H1 (cell line): ENCODE results near the gene CBX4. TPM values are rescaled to one million over a fixed set of nuclear protein-coding genes. Genes with fewer than 3 reads are reported as not detected.

Experiments used
- CTCF ChIA-PET: fragments of 300-600 bp; sonication (Branson Sonifier 250); formaldehyde crosslinking; loops from one replicate; lab custom pipeline; 2021; ENCODE audit not compliant: partially characterized antibody; lab: Charles Lee
- POLR2A ChIA-PET: fragments of 300-600 bp; sonication (Branson Sonifier 250); formaldehyde crosslinking; loops from one replicate; lab custom pipeline; 2021; ENCODE audit warnings: inconsistent platforms; ENCODE audit not compliant: partially characterized antibody; lab: Charles Lee
- DNase-seq, 2 experiments: peaks; one replicate each; pipeline versions ENCODE4 v3.0.0 to v3.0.0-alpha.2; 2010 to 2022; ENCODE audit warnings: low spot score in 2 of 2, low read depth in 1 of 2, mixed read lengths in 1 of 2
- FAIRE-seq: peaks from 2 replicates; lab custom pipeline; 2011; peaks lifted over from hg19 to GRCh38; lab: Jason Lieb, UNC
- H2AFZ ChIP-seq: 2 replicates; pipeline ENCODE4 v1.8.1; 2012; ENCODE audit warnings: low read length, inconsistent platforms
- H2AK5ac ChIP-seq: 2 replicates; pipeline ENCODE4 v1.6.1; 2013; ENCODE audit warnings: low read depth, low read length
- H2BK120ac ChIP-seq: replicated peaks from 2 replicates; pipeline ENCODE3; 2013; ENCODE audit warnings: low read depth, low read length, inconsistent platforms
- H2BK12ac ChIP-seq: 2 replicates; pipeline ENCODE4 v1.6.1; 2013; ENCODE audit warnings: low read depth, low read length
- H2BK15ac ChIP-seq: 2 replicates; pipeline ENCODE4 v1.6.1; 2013; ENCODE audit warnings: low read length
- H2BK20ac ChIP-seq: 2 replicates; pipeline ENCODE4 v1.6.1; 2013; ENCODE audit warnings: low read length
- H2BK5ac ChIP-seq: 2 replicates; pipeline ENCODE4 v1.6.1; 2013; ENCODE audit warnings: low read depth, low read length
- H3K14ac ChIP-seq: 2 replicates; pipeline ENCODE4 v1.6.1; 2013; ENCODE audit warnings: inconsistent platforms; ENCODE audit not compliant: insufficient read length
- H3K18ac ChIP-seq: 2 replicates; pipeline ENCODE4 v1.6.1; 2013; ENCODE audit warnings: low read length; ENCODE audit errors: extremely low read depth
- H3K23ac ChIP-seq: 2 replicates; pipeline ENCODE4 v1.6.1; 2013; ENCODE audit warnings: inconsistent platforms; ENCODE audit not compliant: insufficient read length
- H3K23me2 ChIP-seq: 2 replicates; pipeline ENCODE4 v1.6.1; 2013; ENCODE audit warnings: low read depth, low read length
- H3K27ac ChIP-seq: 2 replicates; pipeline ENCODE4 v1.6.1; 2011; ENCODE audit warnings: low read depth, low read length, inconsistent platforms
- H3K27me3 ChIP-seq, 4 experiments: replicated peaks in 1 of 4; 1 replicate in 1 of 4; 2 replicates in 3 of 4; pipeline versions ENCODE4 v1.6.1 to v1.8.1; 2011 to 2013; ENCODE audit warnings: low read length in 3 of 4, mild to moderate bottlenecking in 3 of 4, inconsistent platforms in 2 of 4, mixed read lengths in 2 of 4, moderate library complexity in 1 of 4; ENCODE audit not compliant: control insufficient read depth in 3 of 4, insufficient read depth in 3 of 4; ENCODE audit errors: extremely low read depth in 1 of 4
- H3K36me3 ChIP-seq, 4 experiments: 2 replicates each; pipeline versions ENCODE4 v1.6.1 to v1.8.1; 2011 to 2013; ENCODE audit warnings: mild to moderate bottlenecking in 4 of 4, low read length in 3 of 4, moderate library complexity in 2 of 4, control low read depth in 1 of 4, inconsistent platforms in 1 of 4; ENCODE audit not compliant: insufficient read depth in 4 of 4, control insufficient read depth in 2 of 4
- H3K4ac ChIP-seq: replicated peaks from 2 replicates; pipeline ENCODE3; 2013; ENCODE audit warnings: low read length, low read depth, mixed read lengths, inconsistent platforms; ENCODE audit not compliant: insufficient read length
- H3K4me1 ChIP-seq, 4 experiments: replicated peaks in 1 of 4; 1 replicate in 1 of 4; 2 replicates in 3 of 4; pipeline versions ENCODE4 v1.6.1 to v1.8.1; 2011 to 2013; ENCODE audit warnings: low read length in 3 of 4, inconsistent platforms in 2 of 4, mixed read lengths in 1 of 4; ENCODE audit not compliant: insufficient read depth in 4 of 4, control insufficient read depth in 3 of 4
- H3K4me2 ChIP-seq, 2 experiments: 2 replicates each; pipeline versions ENCODE4 v1.6.1 to v1.8.1; 2011 to 2013; ENCODE audit warnings: low read depth in 2 of 2, low read length in 2 of 2, control low read depth in 1 of 2, inconsistent platforms in 1 of 2, mild to moderate bottlenecking in 1 of 2; ENCODE audit not compliant: insufficient read depth in 1 of 2
- H3K4me3 ChIP-seq, 4 experiments: fragments of 200-600, 300-600 bp in 1 of 4; sonication (generic), shearing (Covaris generic), sonication (Bioruptor Twin) in 1 of 4; 2 replicates each; pipeline versions ENCODE4 v1.5.1 to v1.8.1; 2011 to 2016; ENCODE audit warnings: low read length in 4 of 4, low read depth in 3 of 4, control low read depth in 2 of 4, inconsistent platforms in 2 of 4, mild to moderate bottlenecking in 2 of 4, mixed read lengths in 1 of 4, moderate library complexity in 1 of 4; ENCODE audit not compliant: insufficient read depth in 2 of 4; ENCODE audit errors: extremely low read depth in 1 of 4
- H3K56ac ChIP-seq: replicated peaks from 2 replicates; pipeline ENCODE3; 2013; ENCODE audit warnings: low read depth, mild to moderate bottlenecking, mixed read lengths, low read length, inconsistent platforms; ENCODE audit not compliant: insufficient read length
- H3K79me1 ChIP-seq: 2 replicates; pipeline ENCODE4 v1.6.1; 2013; ENCODE audit warnings: low read depth, low read length, control low read depth
- H3K79me2 ChIP-seq, 2 experiments: 2 replicates each; pipeline versions ENCODE4 v1.6.1 to v1.8.1; 2012 to 2013; ENCODE audit warnings: low read length in 2 of 2, mild to moderate bottlenecking in 2 of 2, inconsistent platforms in 1 of 2; ENCODE audit not compliant: insufficient read depth in 2 of 2, control insufficient read depth in 1 of 2
- H3K9ac ChIP-seq, 4 experiments: replicated peaks in 1 of 4; 1 replicate in 1 of 4; 2 replicates in 3 of 4; pipeline versions ENCODE4 v1.6.1 to v1.8.1; 2011 to 2013; ENCODE audit warnings: low read depth in 3 of 4, low read length in 3 of 4, control low read depth in 2 of 4, mild to moderate bottlenecking in 2 of 4, moderate library complexity in 2 of 4, inconsistent platforms in 1 of 4; ENCODE audit errors: extremely low read depth in 1 of 4
- H3K9me3 ChIP-seq, 2 experiments: 2 replicates each; pipeline versions ENCODE4 v1.6.1 to v1.8.1; 2012 to 2013; ENCODE audit warnings: mild to moderate bottlenecking in 2 of 2, moderate library complexity in 2 of 2, control low read depth in 1 of 2, inconsistent platforms in 1 of 2, low read depth in 1 of 2, low read length in 1 of 2, mixed read lengths in 1 of 2; ENCODE audit not compliant: insufficient read depth in 2 of 2
- H4K20me1 ChIP-seq, 2 experiments: replicated peaks in 1 of 2; 2 replicates each; pipeline versions ENCODE3 to v1.8.1; 2011 to 2013; ENCODE audit warnings: inconsistent platforms in 2 of 2, low read length in 2 of 2, mild to moderate bottlenecking in 1 of 2; ENCODE audit not compliant: insufficient read depth in 2 of 2, control insufficient read depth in 1 of 2
- H4K5ac ChIP-seq: 2 replicates; pipeline ENCODE4 v1.6.1; 2013; ENCODE audit warnings: low read length, low read depth, mixed read lengths, inconsistent platforms; ENCODE audit not compliant: insufficient read length
- H4K8ac ChIP-seq: 2 replicates; pipeline ENCODE4 v1.8.0; 2013; ENCODE audit warnings: mild to moderate bottlenecking, moderate library complexity, low read length, inconsistent platforms; ENCODE audit not compliant: insufficient read depth; ENCODE audit errors: extremely low read depth
- H4K91ac ChIP-seq: replicated peaks from 2 replicates; pipeline ENCODE3; 2013; ENCODE audit warnings: low read length, mixed read lengths, inconsistent platforms; ENCODE audit not compliant: insufficient read length
- CHD1 ChIP-seq: IDR thresholded peaks from 2 replicates; pipeline ENCODE4 v1.6.1; 2012; ENCODE audit warnings: low read depth, low read length, improper control_type of control experiment
- EZH2 ChIP-seq: fragments of 200-600 bp; sonication (generic); IDR thresholded peaks from 2 replicates; pipeline ENCODE4 v1.7.1; 2012; ENCODE audit warnings: low read depth, mild to moderate bottlenecking, moderate library complexity, low read length, inconsistent platforms; ENCODE audit not compliant: severe bottlenecking
- JUN ChIP-seq: IDR thresholded peaks from 2 replicates; pipeline ENCODE4 v1.6.1; 2011; ENCODE audit warnings: low read depth, mild to moderate bottlenecking, improper control_type of control experiment, low read length
- RAD21 ChIP-seq, 2 experiments: IDR thresholded peaks in 1 of 2; conservative IDR thresholded peaks in 1 of 2; 2 replicates each; pipeline ENCODE4 v1.6.1; 2011; ENCODE audit warnings: low read depth in 2 of 2, low read length in 2 of 2, improper control_type of control experiment in 1 of 2, inconsistent platforms in 1 of 2, mild to moderate bottlenecking in 1 of 2, moderate library complexity in 1 of 2
- RNF2 ChIP-seq: fragments of 200-900, 300-1000 bp; sonication (generic); IDR thresholded peaks from 2 replicates; pipeline ENCODE4 v1.7.1; 2016; ENCODE audit warnings: borderline replicate concordance, low read depth, mild to moderate bottlenecking, antibody characterized with exemption, low read length; ENCODE audit not compliant: poor library complexity, severe bottlenecking; ENCODE audit errors: missing control alignments
- SIRT6 ChIP-seq: IDR thresholded peaks from one replicate; pipeline ENCODE4 v1.7.1; 2012; ENCODE audit warnings: low read length, inconsistent platforms
- SUZ12 ChIP-seq: fragments of 200-600 bp; sonication (generic); IDR thresholded peaks from 2 replicates; pipeline ENCODE4 v1.6.1; 2012; ENCODE audit warnings: mild to moderate bottlenecking, inconsistent platforms, low read length, moderate library complexity, mixed read lengths
- WGBS, 2 experiments: shearing (Covaris generic) in 1 of 2; methylation state at CpG; one replicate each; pipeline versions ENCODE4 v1.1.6 to v1.1.7; 2013 to 2015; ENCODE audit warnings: low lambda C conversion rate in 2 of 2, mixed read lengths in 2 of 2, inconsistent platforms in 1 of 2, low coverage in 1 of 2, missing lambda C conversion rate in 1 of 2; ENCODE audit not compliant: insufficient replicate concordance in 2 of 2, insufficient coverage in 1 of 2, insufficient read length in 1 of 2; ENCODE audit errors: extremely low coverage in 1 of 2, missing lambda C conversion rate in 1 of 2; 5-methylcytosine and 5-hydroxymethylcytosine counted together
- polyA plus RNA-seq, 7 experiments: library from polyadenylated mRNA; depleted of rRNA in 3 of 7; stranded (reverse) in 5 of 7; unstranded in 2 of 7; fragments of >200 nt in 5 of 7; fragments of 200-250 nt in 2 of 7; gene quantifications; 1 replicate in 5 of 7; 2 replicates in 1 of 7; 4 replicates in 1 of 7; pipeline versions ENCODE4 v1.2.1 to v1.2.3, GENCODE V29; 2011 to 2013; ENCODE audit warnings: missing spikeins in 2 of 7, mixed read lengths in 2 of 7
- total RNA-seq: library from RNA; stranded (reverse); fragmentation: NEBNext Ultra II Directional; extraction: Animal tissue kit (Norgen Biotek cat#: 25700); gene quantifications from 2 replicates; pipeline ENCODE4 v1.2.1, GENCODE V29; 2021
- TF ChIP-seq, protein P1 (sequence below): IDR thresholded peaks from 2 replicates; pipeline ENCODE4 v1.6.1; 2012; ENCODE audit warnings: inconsistent platforms

Gene CBX4
- total and polyA plus RNA-seq, 2 of the 8 experiments (the other 6 are each of a cell fraction or from before 2014, with no cell fraction given), result 1.8 to 4.0 TPM

DNA sequence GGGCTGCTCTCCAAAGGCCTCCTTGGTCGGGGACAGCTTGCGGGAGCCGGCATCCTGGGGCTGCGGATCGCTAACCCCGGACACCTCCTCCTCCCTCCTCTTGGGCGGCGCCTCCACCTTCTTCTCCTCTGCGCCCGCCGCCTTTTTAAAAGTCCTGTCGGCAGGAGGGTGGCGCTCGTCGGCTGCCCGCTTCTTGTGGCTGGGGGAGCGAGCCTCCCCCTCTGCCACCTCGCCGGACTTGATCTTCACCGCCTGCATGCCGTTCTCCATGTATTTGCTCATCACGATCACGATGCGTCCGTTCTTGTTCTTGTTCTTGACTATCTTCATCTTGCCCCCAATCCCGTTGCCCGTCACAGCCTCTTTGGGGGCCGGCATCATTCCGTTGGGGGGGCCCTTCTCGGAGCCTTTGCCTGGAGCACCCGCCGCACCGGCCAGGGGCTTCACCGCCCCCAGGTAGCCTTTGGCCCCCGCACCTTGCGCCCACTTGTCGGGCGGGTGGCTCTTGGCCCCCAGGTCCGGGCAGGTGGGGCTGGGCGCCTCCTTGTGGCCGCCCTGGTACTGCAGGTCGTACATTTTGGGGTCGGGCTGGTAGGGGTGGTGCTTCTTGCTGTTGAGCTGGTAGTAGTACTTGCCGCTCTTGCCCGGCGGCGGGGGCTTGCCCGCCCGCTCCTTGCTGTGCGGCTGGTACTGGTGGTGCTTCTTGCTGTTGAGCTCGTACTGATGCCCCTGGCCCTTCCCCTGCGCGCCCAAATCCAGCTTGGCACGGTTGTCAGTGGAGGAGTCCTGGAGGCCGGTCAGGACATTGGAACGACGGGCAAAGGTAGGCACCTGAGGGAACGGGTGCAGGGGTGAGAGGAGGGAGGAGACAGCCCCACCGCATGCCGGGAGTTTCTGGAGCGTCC is 4.4 kb downstream of the CBX4 start:
- DNase-seq, result peak in 1 of 2 experiments; percentile 98
- Histone ChIP-seq H3K23ac (no peak overlapping the region), H4K91ac (no peak overlapping the region), H4K20me1 (peaks cover 7 to 12% of the 10 kb centered on the region in 2 experiments), H3K4me1 (peaks cover 6 to 53% (median 36%) of the 10 kb centered on the region in 4 experiments), H2AFZ (no peak overlapping the region), H2BK5ac (no peak overlapping the region), H4K5ac (no peak overlapping the region), H3K4me3 (peak overlapping the region in 3 of 4 experiments; percentile 2 to 63 (median 14); a peak in 5 of 8 replicates), H3K79me2 (no peaks in the 10 kb centered on the region), H2BK120ac (no peak overlapping the region), H3K23me2 (peaks cover 18% of the 10 kb centered on the region; the same call in 1 of the 2 replicates), H2AK5ac (no peak overlapping the region), H3K79me1 (no peaks in the 10 kb centered on the region), H2BK12ac (no peak overlapping the region), H4K8ac (no peak overlapping the region; the same call in 1 of the 2 replicates), H3K56ac (no peak overlapping the region), H3K14ac (no peak overlapping the region), H3K9ac (no peak overlapping the region), H3K27ac (no peak overlapping the region), H3K36me3 (peaks cover 0 to 4% (median 0%) of the 10 kb centered on the region in 4 experiments; a peak in 1 of 8 replicates), H2BK15ac (no peak overlapping the region; the same call in 1 of the 2 replicates), H2BK20ac (no peak overlapping the region), H3K9me3 (no peaks in the 10 kb centered on the region), H3K4me2 (peak overlapping the region; percentile 75 to 88), H3K18ac (peak overlapping the region; percentile 25; the same call in 1 of the 2 replicates), H3K27me3 (peaks cover 58 to 87% (median 83%) of the 10 kb centered on the region in 4 experiments), H3K4ac (no peak overlapping the region)
- POLR2A ChIA-PET, result interaction anchor here (0.6 to 15.2 kb wide), 9 partner anchors 10 to 159 kb away, joined by 3 to 374 read pairs (median 8); partner anchors contain the start of gene CBX8
- WGBS, 2 experiments, result 7% methylated on average over 35 of the region's 61 CpGs; no CpG with 5 or more reads in 1 of the 2 experiments
- no peak for FAIRE-seq
- CTCF ChIA-PET, result interaction anchor here (0.6 to 24.7 kb wide), 52 partner anchors 7 to 949 kb away, joined by 3 to 576 read pairs (median 4); partner anchors contain the start of genes CBX8 and RBFOX3
- TF ChIP-seq CHD1 (no peak), SUZ12 (peak; percentile 44), RNF2 (peak; percentile 40), JUN (no peak), EZH2 (peak; percentile 4), SIRT6 (no peak), RAD21 (IDR thresholded peaks at IDR 0.05 in 1 of 2, conservative IDR thresholded peaks at IDR 0.05 in 1 of 2; ENCODE audit: low read depth in 2 of 2, low read length in 2 of 2) (peak; percentile 69 to 74)
- TF ChIP-seq, protein P1, sequence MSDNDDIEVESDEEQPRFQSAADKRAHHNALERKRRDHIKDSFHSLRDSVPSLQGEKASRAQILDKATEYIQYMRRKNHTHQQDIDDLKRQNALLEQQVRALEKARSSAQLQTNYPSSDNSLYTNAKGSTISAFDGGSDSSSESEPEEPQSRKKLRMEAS, result peak; percentile 73
